Spleen (tissue), 11 donors: Measurements from ENCODE around the gene SUSD2. TPM values are rescaled to one million over a fixed set of nuclear protein-coding genes. Genes with fewer than 3 reads are reported as not detected.

Experiments used
- DNase-seq: peaks from one replicate; pipeline ENCODE4 v3.0.0-alpha.2; 2020
- H3K27ac ChIP-seq, 8 donors: fragments of 200-600 bp; sonication (generic) in 7 of 8; 1 replicate in 4 of 8; 2 replicates in 4 of 8; pipeline versions ENCODE4 v1.5.0 to v1.8.0; 2016 to 2021; ENCODE audit warnings: inconsistent platforms in 4 of 8, mild to moderate bottlenecking in 4 of 8, moderate library complexity in 1 of 8
- H3K27me3 ChIP-seq, 7 donors: fragments of 200-600 bp; sonication (generic) in 6 of 7; replicated peaks in 1 of 7; 1 replicate in 4 of 7; 2 replicates in 3 of 7; pipeline versions ENCODE4 v1.5.0 to v1.8.0; 2016 to 2021; ENCODE audit warnings: inconsistent platforms in 3 of 7, mild to moderate bottlenecking in 1 of 7
- H3K36me3 ChIP-seq, 6 donors: fragments of 200-600 bp; sonication (generic) in 5 of 6; 1 replicate in 4 of 6; 2 replicates in 2 of 6; pipeline versions ENCODE4 v1.5.0 to v1.8.0; 2016 to 2021; ENCODE audit warnings: inconsistent platforms in 2 of 6
- H3K4me1 ChIP-seq, 6 donors: fragments of 200-600 bp; sonication (generic) in 5 of 6; 1 replicate in 3 of 6; 2 replicates in 3 of 6; pipeline versions ENCODE4 v1.5.0 to v1.8.0; 2016 to 2021; ENCODE audit warnings: inconsistent platforms in 3 of 6
- H3K4me3 ChIP-seq, 8 donors: fragments of 200-600 bp; sonication (generic) in 7 of 8; 1 replicate in 4 of 8; 2 replicates in 4 of 8; pipeline versions ENCODE4 v1.5.0 to v1.8.0; 2016 to 2021; ENCODE audit warnings: inconsistent platforms in 4 of 8, mild to moderate bottlenecking in 4 of 8, moderate library complexity in 2 of 8
- H3K9me3 ChIP-seq, 8 donors: fragments of 200-600 bp; sonication (generic) in 7 of 8; 1 replicate in 4 of 8; 2 replicates in 4 of 8; pipeline versions ENCODE4 v1.5.0 to v1.8.0; 2016 to 2021; ENCODE audit warnings: inconsistent platforms in 4 of 8
- CTCF ChIP-seq, 11 experiments: fragments of 200-600 bp in 7 of 11; fragments of 450-650 bp in 4 of 11; sonication (generic) in 4 of 11; IDR thresholded peaks in 8 of 11; conservative IDR thresholded peaks in 3 of 11; 1 replicate in 7 of 11; 2 replicates in 4 of 11; pipeline versions ENCODE4 v1.4.0 to v1.8.0; 2016 to 2021; ENCODE audit warnings: antibody characterized with exemption in 11 of 11, inconsistent platforms in 4 of 11, mild to moderate bottlenecking in 1 of 11
- POLR2A ChIP-seq, 3 donors: fragments of 450-650 bp; IDR thresholded peaks; one replicate each; pipeline ENCODE4 v1.5.1; 2017; ENCODE audit warnings: antibody characterized with exemption in 3 of 3, mild to moderate bottlenecking in 1 of 3
- POLR2AphosphoS5 ChIP-seq, 3 donors: sonication (generic); formaldehyde crosslinking; IDR thresholded peaks; one replicate each; pipeline ENCODE4 v1.5.1; 2017; ENCODE audit warnings: antibody characterized with exemption in 3 of 3
- WGBS, 5 donors: extraction: QIAGEN DNeasy Blood & Tissue Kit in 3 of 5; methylation state at CpG; one replicate each; pipeline versions ENCODE4 v1.1.5 to v1.1.7; 2013 to 2018; 5-methylcytosine and 5-hydroxymethylcytosine counted together
- intact Hi-C: fragments of 100-400 bp; cut with DNase I; formaldehyde crosslinking; loops from one replicate; pipeline ENCODE4 v1.15.0; 2023; ENCODE audit warnings: low total_unique reads
- polyA plus RNA-seq, 3 donors: library from polyadenylated mRNA; stranded (reverse); fragments of 200-250 nt; gene quantifications; one replicate each; pipeline ENCODE4 v1.2.1, GENCODE V29; 2013
- total RNA-seq, 7 donors: library from RNA; depleted of rRNA in 3 of 7; stranded (reverse); fragments of >200 nt in 3 of 7; fragmentation: NEBNext Ultra II Directional in 4 of 7; extraction: Animal tissue kit (Norgen Biotek cat#: 25700) in 4 of 7; gene quantifications; one replicate each; pipeline versions ENCODE4 v1.1.0 to v1.2.1, GENCODE V29; 2016 to 2021
- donor health status: healthy with polysubstance abuse.
- donor health status: DM: no; HTN: no; CAD: no; lungs with moderate emphysema.
- donor health status: DM: no; HTN: no; CAD: no.
- donor health status: Bipolar disorder and iron deficiency.
- donor health status: healthy.
- donor health status: DM: no; HTN: no; CAD: no.
- donor health status: DM: yes; HTN: yes; CAD: no.

Gene SUSD2
- total and polyA plus RNA-seq, 10 donors, result 1.4 to 9.0 (median 3.4) TPM

GRCh38 chr22:24164940-24165339 is 16.3 kb upstream of the SUSD2 start:
- 93 to 95% (median 95%) methylated on average over 4 to 6 of the region's 6 CpGs for WGBS, 5 donors
- H3K4me3 ChIP-seq, result no peak overlapping the region
- H3K27me3 ChIP-seq, result no peaks in the 10 kb centered on the region
- peaks cover 0 to 32% (median 4%) of the 10 kb centered on the region in 6 donors for H3K4me1 ChIP-seq
- H3K27ac ChIP-seq, result no peak overlapping the region
- no peak for TF ChIP-seq POLR2A (IDR thresholded peaks at IDR 0.05)
- TF ChIP-seq POLR2AphosphoS5 (IDR thresholded peaks at IDR 0.05), result no peak
- intact Hi-C loops, result no loop called here
- H3K36me3 ChIP-seq, result peaks cover 6 to 100% (median 67%) of the 10 kb centered on the region in 6 donors
- DNase-seq, result no peak
- no peaks in the 10 kb centered on the region for H3K9me3 ChIP-seq

GRCh38 chr22:24165673-24166072 is 15.6 kb upstream of the SUSD2 start:
- TF ChIP-seq POLR2A (IDR thresholded peaks at IDR 0.05) (no peak), POLR2AphosphoS5 (IDR thresholded peaks at IDR 0.05) (no peak), CTCF (IDR thresholded peaks at IDR 0.05 in 8 of 11, conservative IDR thresholded peaks at IDR 0.05 in 3 of 11) (no peak)
- WGBS, 5 donors, result 69 to 96% (median 92%) methylated on average over 3 to 5 of the region's 5 CpGs
- Histone ChIP-seq H3K36me3 (peaks cover 5 to 100% (median 69%) of the 10 kb centered on the region in 6 donors), H3K9me3 (no peaks in the 10 kb centered on the region), H3K27ac (no peak overlapping the region), H3K27me3 (no peaks in the 10 kb centered on the region), H3K4me1 (peaks cover 0 to 24% (median under 1%) of the 10 kb centered on the region in 6 donors), H3K4me3 (no peak overlapping the region)
- intact Hi-C loops, result no loop called here
- DNase-seq, result no peak

DNA sequence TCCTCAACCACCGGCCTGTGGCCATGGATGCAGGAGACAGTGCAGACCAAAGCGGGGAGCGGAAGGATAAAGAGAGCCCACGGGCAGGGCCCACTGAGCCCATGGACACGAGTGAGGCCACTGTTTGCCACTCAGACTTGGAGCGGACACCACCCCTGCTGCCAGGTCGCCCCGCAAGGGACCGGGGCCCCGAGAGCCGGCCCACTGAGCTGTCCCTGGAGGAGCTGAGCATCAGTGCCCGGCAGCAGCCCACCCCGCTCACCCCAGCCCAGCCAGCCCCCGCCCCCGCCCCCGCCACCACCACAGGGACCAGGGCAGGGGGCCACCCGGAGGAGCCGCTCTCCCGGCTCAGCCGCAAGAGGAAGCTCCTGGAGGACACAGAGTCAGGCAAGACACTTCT is 14.5 kb upstream of the SUSD2 start:
- Histone ChIP-seq H3K4me3 (no peak overlapping the region), H3K9me3 (no peaks in the 10 kb centered on the region), H3K4me1 (peaks cover 0 to 13% (median 0%) of the 10 kb centered on the region in 6 donors), H3K27me3 (no peaks in the 10 kb centered on the region), H3K27ac (no peak overlapping the region), H3K36me3 (peaks cover 2 to 100% (median 76%) of the 10 kb centered on the region in 6 donors)
- DNase-seq, result no peak
- 91 to 100% (median 95%) methylated on average over 1 to 20 of the region's 20 CpGs; no CpG with 5 or more reads in 1 of the 5 donors for WGBS, 5 donors
- intact Hi-C loops, result no loop called here
- TF ChIP-seq POLR2AphosphoS5 (IDR thresholded peaks at IDR 0.05), result no peak
- no peak for TF ChIP-seq CTCF (IDR thresholded peaks at IDR 0.05 in 8 of 11, conservative IDR thresholded peaks at IDR 0.05 in 3 of 11)
- TF ChIP-seq POLR2A (IDR thresholded peaks at IDR 0.05), result no peak

DNA sequence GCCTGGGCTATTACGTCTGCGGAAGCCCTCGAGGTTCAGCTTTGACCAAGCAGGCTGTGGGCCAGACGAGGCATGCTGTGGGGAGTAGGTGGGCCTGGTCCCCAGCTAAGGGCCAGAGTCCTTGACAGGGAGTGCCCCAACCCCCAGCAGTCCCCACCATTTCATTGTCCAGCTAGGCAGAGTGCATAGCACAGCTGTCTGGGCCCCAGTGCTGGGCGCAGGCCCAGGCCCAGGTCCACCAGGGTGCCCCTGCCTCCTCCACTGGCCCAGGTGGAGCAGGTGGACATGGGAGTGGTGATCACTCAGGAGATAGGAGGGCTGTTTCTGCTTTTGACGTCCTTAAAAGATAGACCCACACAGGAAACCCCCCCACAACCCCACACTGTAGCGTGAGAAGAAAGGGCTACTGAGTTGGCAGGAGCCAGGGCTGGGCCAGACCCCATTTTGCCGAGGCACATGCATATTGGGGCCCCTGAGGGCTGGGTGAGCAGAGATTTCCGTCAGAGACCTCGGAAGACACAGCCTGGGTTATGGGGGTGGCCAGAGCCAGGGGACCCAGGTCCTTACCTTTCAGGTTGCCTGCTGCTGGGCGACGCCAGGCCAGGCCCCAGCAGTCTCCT is 11.7 kb upstream of the SUSD2 start:
- no peak overlapping the region for H3K4me3 ChIP-seq
- H3K4me1 ChIP-seq, result peaks cover 0 to 5% (median 0%) of the 10 kb centered on the region in 6 donors
- peak overlapping the region in 1 of 8 donors; percentile 27 for H3K27ac ChIP-seq
- H3K9me3 ChIP-seq, result no peaks in the 10 kb centered on the region
- WGBS, 5 donors, result 75 to 88% (median 85%) methylated on average over 12 of the region's 12 CpGs
- H3K27me3 ChIP-seq, result no peaks in the 10 kb centered on the region
- intact Hi-C loops, result no loop called here
- TF ChIP-seq POLR2AphosphoS5 (IDR thresholded peaks at IDR 0.05), result no peak
- TF ChIP-seq POLR2A (IDR thresholded peaks at IDR 0.05), result no peak
- no peak for TF ChIP-seq CTCF (IDR thresholded peaks at IDR 0.05 in 8 of 11, conservative IDR thresholded peaks at IDR 0.05 in 3 of 11)
- peaks cover 2 to 100% (median 92%) of the 10 kb centered on the region in 6 donors for H3K36me3 ChIP-seq
- no peak for DNase-seq
